ENCODE results near the gene DOCK1. TPM values are rescaled to one million over a fixed set of nuclear protein-coding genes. Genes with fewer than 3 reads are reported as not detected.

Gene DOCK1
- total RNA-seq, 2 experiments from 2014 or later, result 0.05 TPM; not detected in 1

DNA sequence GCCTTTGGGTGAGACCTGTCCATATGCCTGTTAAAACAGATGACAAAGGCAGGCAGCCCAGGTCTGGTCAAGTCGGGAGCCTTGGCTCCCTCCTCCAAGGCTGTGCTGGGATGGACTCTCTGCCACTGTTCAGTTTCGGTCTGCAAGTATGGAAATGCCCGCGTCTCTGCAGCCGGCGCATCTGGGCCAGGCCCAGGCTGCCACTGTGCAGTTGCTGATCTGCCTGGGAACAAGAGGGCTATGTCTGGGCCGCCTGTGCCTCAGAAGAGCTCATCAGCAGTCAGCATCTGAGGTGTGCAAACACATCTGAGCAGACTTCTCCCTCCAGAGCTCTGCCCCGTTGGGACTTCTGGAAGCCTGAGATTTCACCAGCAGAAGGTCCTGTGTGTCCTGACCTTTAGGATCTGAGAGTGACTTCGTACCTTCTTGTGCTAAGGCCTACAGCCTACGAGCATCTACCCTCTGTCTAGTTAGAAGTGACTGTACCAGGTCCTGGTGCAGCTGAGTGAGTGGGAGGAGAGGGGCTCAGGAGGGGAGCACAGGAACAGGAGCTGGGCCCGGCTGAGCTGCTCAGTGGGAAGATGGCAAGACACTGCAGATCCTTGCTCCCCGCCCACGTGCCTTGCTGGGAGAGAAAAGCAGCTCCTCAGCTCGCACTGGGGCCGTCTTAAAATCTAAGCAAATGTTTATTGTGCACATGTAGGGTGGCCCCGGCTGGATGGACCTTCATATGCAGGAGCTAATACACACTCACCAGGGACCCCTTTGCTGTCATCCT is 50.9 kb downstream of the DOCK1 start:
- no peaks in the 10 kb centered on the region for H3K36me3 Mint-ChIP-seq (ENCODE audit: low read depth)
- peaks cover 3% of the 10 kb centered on the region for H3K9me3 Mint-ChIP-seq
- ChIA-PET CTCF (interaction anchor here (0.5 kb wide), 1 partner anchor 1002 kb away, joined by 3 read pairs; no protein-coding TSS in a partner anchor), POLR2A (no interaction called here)
- H3K27ac Mint-ChIP-seq, result no peak overlapping the region
- no peak overlapping the region for H3K4me3 Mint-ChIP-seq
- H3K4me1 Mint-ChIP-seq, result no peaks in the 10 kb centered on the region
- no peaks in the 10 kb centered on the region for H3K27me3 Mint-ChIP-seq
- DNase-seq, result no peak

- CTCF ChIA-PET, result no interaction called here
- H3K27me3 Mint-ChIP-seq, result no peaks in the 10 kb centered on the region
- no peaks in the 10 kb centered on the region for H3K36me3 Mint-ChIP-seq (ENCODE audit: low read depth)
- POLR2A ChIA-PET, result no interaction called here
- DNase-seq, result no peak
- peaks cover 3% of the 10 kb centered on the region for H3K9me3 Mint-ChIP-seq
- H3K4me3 Mint-ChIP-seq, result no peak overlapping the region
- H3K27ac Mint-ChIP-seq, result no peak overlapping the region
- H3K4me1 Mint-ChIP-seq, result no peaks in the 10 kb centered on the region
Measured at GRCh38 chr10:126956712-126957108, 51.5 kb downstream of the DOCK1 start.

GRCh38 chr10:126957111-126957510 is 51.9 kb downstream of the DOCK1 start:
- Mint-ChIP-seq H3K36me3 (ENCODE audit: low read depth) (no peaks in the 10 kb centered on the region), H3K4me3 (no peak overlapping the region), H3K27me3 (no peaks in the 10 kb centered on the region), H3K4me1 (no peaks in the 10 kb centered on the region), H3K9me3 (peaks cover 3% of the 10 kb centered on the region), H3K27ac (no peak overlapping the region)
- no peak for DNase-seq
- CTCF ChIA-PET, result no interaction called here
- POLR2A ChIA-PET, result no interaction called here

GRCh38 chr10:126959431-126959830 is 54.2 kb downstream of the DOCK1 start:
- H3K36me3 Mint-ChIP-seq (ENCODE audit: low read depth), result no peaks in the 10 kb centered on the region

DNA sequence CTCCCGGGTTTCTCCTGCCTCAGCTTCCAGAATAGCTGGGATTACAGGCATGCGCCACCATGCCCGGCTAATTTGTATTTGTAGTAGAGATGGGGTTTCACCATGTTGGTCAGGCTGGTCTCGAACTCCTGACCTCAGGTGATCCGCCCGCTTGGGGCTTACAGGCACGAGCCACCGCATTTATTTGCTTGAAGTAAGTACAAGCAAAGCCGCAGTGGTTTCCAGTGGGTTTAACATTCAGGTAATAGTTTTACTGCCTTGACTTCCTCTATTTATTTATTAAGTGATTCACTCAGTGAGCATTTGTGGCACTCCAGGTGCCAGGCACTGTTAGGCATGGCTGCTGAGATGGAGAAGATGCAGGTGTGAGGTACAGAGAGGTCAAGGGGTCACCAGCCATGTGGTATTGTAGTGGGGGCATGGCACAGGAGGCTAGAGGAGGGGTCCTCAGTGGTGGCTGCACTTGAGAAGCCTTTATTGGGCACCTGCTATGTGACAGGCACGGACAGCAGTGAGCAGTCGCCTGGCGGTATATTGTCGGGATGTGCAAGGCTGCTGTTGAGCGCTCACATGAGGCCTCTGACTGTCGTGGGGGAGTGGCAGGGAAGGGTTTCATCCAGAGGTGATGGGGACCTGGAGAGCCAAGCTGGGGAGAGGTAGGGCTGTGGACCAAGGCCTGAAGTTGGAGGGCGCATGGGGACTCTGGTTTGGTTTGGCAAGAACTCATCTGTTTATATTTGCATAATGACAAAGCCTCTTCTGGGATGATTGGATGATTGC is 54.9 kb downstream of the DOCK1 start:
- Mint-ChIP-seq H3K27me3 (no peaks in the 10 kb centered on the region), H3K9me3 (no peaks in the 10 kb centered on the region), H3K4me3 (no peak overlapping the region), H3K36me3 (ENCODE audit: low read depth) (no peaks in the 10 kb centered on the region), H3K27ac (no peak overlapping the region), H3K4me1 (no peaks in the 10 kb centered on the region)
- ChIA-PET POLR2A (no interaction called here), CTCF (no interaction called here)
- DNase-seq, result no peak

More at GRCh38 chr10:126959431-126959830, 54.2 kb downstream of the DOCK1 start:
- no peak overlapping the region for H3K4me3 Mint-ChIP-seq
- peaks cover 1% of the 10 kb centered on the region for H3K9me3 Mint-ChIP-seq
- DNase-seq, result no peak
- H3K27me3 Mint-ChIP-seq, result no peaks in the 10 kb centered on the region
- ChIA-PET CTCF (no interaction called here), POLR2A (no interaction called here)
- H3K27ac Mint-ChIP-seq, result no peak overlapping the region
- no peaks in the 10 kb centered on the region for H3K4me1 Mint-ChIP-seq

- POLR2A ChIA-PET, result no interaction called here
- DNase-seq, result no peak
- no peak overlapping the region for H3K27ac Mint-ChIP-seq
- no peaks in the 10 kb centered on the region for H3K27me3 Mint-ChIP-seq
- H3K36me3 Mint-ChIP-seq (ENCODE audit: low read depth), result no peaks in the 10 kb centered on the region
- CTCF ChIA-PET, result interaction anchor here (0.7 kb wide), 1 partner anchor 1390 kb away, joined by 3 read pairs; no protein-coding TSS in a partner anchor
- peaks cover 1% of the 10 kb centered on the region for H3K9me3 Mint-ChIP-seq
- no peaks in the 10 kb centered on the region for H3K4me1 Mint-ChIP-seq
- H3K4me3 Mint-ChIP-seq, result no peak overlapping the region
Measured at GRCh38 chr10:126963354-126963753, 58.1 kb downstream of the DOCK1 start.

DNA sequence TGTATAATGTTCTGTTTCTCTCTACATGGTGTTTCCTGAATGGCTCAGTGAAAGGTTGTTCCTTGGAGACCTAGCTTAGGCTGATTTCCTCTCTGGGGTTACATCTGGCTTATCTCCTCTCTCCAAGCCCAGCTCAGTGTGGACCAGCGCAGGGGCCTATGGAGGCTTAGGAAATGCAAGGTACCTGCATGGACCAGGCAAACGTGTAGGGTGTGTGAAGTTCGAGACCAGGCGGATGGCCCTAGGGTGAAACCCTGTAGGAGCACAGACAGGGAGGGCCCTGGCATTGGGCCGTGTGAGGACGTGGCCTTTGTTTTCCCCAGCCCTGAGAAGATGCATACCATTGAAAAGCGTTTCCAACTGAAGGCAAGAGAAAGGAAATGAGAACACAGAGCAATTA is 59.0 kb downstream of the DOCK1 start:
- H3K9me3 Mint-ChIP-seq, result peaks cover 2% of the 10 kb centered on the region
- H3K4me3 Mint-ChIP-seq, result no peak overlapping the region
- CTCF ChIA-PET, result interaction anchor here (0.7 kb wide), 1 partner anchor 1390 kb away, joined by 3 read pairs; no protein-coding TSS in a partner anchor
- H3K4me1 Mint-ChIP-seq, result no peaks in the 10 kb centered on the region
- no peaks in the 10 kb centered on the region for H3K27me3 Mint-ChIP-seq
- no peak for DNase-seq
- H3K27ac Mint-ChIP-seq, result no peak overlapping the region
- H3K36me3 Mint-ChIP-seq (ENCODE audit: low read depth), result no peaks in the 10 kb centered on the region
- POLR2A ChIA-PET, result no interaction called here

DNA sequence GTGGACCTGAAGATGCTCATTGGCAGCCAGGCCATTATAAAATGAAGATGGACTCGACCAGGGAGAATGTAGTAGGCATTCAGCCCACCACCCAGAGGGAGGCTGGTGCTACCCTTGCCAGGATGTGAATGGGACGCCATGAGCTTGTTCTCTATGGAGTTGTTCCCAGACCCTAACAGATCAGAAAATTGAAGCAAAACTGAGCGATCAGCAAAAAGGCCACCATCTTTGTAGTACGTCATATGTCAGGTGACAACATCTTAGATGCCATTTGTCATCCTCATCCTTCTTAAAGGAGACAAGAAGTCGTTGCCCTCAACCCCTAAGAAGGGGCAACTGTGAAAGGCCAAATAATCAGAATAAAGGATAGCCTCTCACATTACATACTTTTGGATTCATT is 61.7 kb downstream of the DOCK1 start:
- no peak overlapping the region for H3K27ac Mint-ChIP-seq
- H3K36me3 Mint-ChIP-seq (ENCODE audit: low read depth), result no peaks in the 10 kb centered on the region
- H3K9me3 Mint-ChIP-seq, result peaks cover 2% of the 10 kb centered on the region
- no peaks in the 10 kb centered on the region for H3K27me3 Mint-ChIP-seq
- no peak overlapping the region for H3K4me3 Mint-ChIP-seq
- DNase-seq, result no peak
- H3K4me1 Mint-ChIP-seq, result no peaks in the 10 kb centered on the region
- ChIA-PET POLR2A (no interaction called here), CTCF (interaction anchor here (0.6 kb wide), 1 partner anchor 1613 kb away, joined by 3 read pairs; no protein-coding TSS in a partner anchor)

DNA sequence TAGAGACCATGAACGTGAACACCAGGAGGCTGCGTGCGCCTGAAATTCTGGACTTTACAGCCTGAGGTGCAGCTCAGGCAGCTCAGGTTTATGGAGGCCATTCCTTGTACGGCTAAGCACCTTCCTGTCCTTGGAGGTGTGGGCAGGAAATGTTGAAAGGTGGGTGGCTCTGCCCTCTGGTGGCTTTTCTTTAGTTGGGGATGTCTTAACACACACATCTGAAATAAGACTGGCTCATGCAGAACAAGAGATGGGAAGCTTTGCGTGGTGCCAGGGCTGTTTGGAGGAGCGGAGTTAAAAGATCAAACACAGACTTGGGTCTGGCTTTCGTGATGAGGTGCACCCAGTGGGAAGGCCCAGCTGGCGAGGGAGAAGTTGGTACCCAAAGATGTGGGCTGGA is 64.1 kb downstream of the DOCK1 start:
- H3K9me3 Mint-ChIP-seq, result peaks cover 2% of the 10 kb centered on the region

GRCh38 chr10:126972635-126973414 is 67.6 kb downstream of the DOCK1 start:
- Mint-ChIP-seq H3K27me3 (no peaks in the 10 kb centered on the region), H3K27ac (no peak overlapping the region), H3K9me3 (peaks cover 2% of the 10 kb centered on the region), H3K4me3 (no peak overlapping the region), H3K36me3 (ENCODE audit: low read depth) (no peaks in the 10 kb centered on the region), H3K4me1 (no peaks in the 10 kb centered on the region)
- ChIA-PET CTCF (no interaction called here), POLR2A (no interaction called here)
- no peak for DNase-seq

More for the DNA sequence above, 64.1 kb downstream of the DOCK1 start:
- Mint-ChIP-seq H3K27me3 (no peaks in the 10 kb centered on the region), H3K4me3 (no peak overlapping the region), H3K27ac (no peak overlapping the region), H3K36me3 (ENCODE audit: low read depth) (no peaks in the 10 kb centered on the region), H3K4me1 (no peaks in the 10 kb centered on the region)
- POLR2A ChIA-PET, result no interaction called here
- DNase-seq, result no peak
- CTCF ChIA-PET, result no interaction called here

DNA sequence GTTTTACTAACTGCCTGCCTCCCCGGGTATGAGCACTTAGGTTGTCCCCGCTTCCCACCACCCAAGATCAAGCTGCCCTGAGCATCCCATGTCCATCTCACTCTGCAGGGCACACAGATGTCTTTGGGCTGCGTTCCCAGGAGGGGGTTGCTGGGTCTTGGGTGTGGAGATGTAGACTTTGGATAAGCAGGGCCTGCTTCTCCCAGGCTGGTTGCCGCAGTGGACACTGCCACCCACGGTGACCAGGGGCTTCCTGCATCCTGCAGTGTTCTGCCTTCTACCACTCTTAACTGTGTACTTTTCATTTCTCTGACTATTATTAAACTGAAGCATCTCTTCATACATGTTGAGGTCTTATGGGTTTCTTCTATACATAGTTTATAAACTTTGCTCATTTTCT is 70.0 kb downstream of the DOCK1 start:
- H3K36me3 Mint-ChIP-seq (ENCODE audit: low read depth), result no peaks in the 10 kb centered on the region
- no peaks in the 10 kb centered on the region for H3K27me3 Mint-ChIP-seq
- H3K9me3 Mint-ChIP-seq, result no peaks in the 10 kb centered on the region
- ChIA-PET CTCF (no interaction called here), POLR2A (no interaction called here)
- DNase-seq, result no peak
- no peaks in the 10 kb centered on the region for H3K4me1 Mint-ChIP-seq
- no peak overlapping the region for H3K27ac Mint-ChIP-seq
- no peak overlapping the region for H3K4me3 Mint-ChIP-seq

- Mint-ChIP-seq H3K27ac (no peak overlapping the region), H3K27me3 (no peaks in the 10 kb centered on the region), H3K4me1 (no peaks in the 10 kb centered on the region), H3K9me3 (no peaks in the 10 kb centered on the region), H3K4me3 (no peak overlapping the region), H3K36me3 (ENCODE audit: low read depth) (no peaks in the 10 kb centered on the region)
- no peak for DNase-seq
- ChIA-PET CTCF (no interaction called here), POLR2A (no interaction called here)
Measured at GRCh38 chr10:126977216-126977615, 72.0 kb downstream of the DOCK1 start.

- no peak for DNase-seq
- POLR2A ChIA-PET, result no interaction called here
- H3K27me3 Mint-ChIP-seq, result no peaks in the 10 kb centered on the region
- CTCF ChIA-PET, result no interaction called here
- H3K27ac Mint-ChIP-seq, result no peak overlapping the region
- no peaks in the 10 kb centered on the region for H3K36me3 Mint-ChIP-seq (ENCODE audit: low read depth)
- H3K4me1 Mint-ChIP-seq, result no peaks in the 10 kb centered on the region
- H3K4me3 Mint-ChIP-seq, result no peak overlapping the region
- H3K9me3 Mint-ChIP-seq, result no peaks in the 10 kb centered on the region
Measured at GRCh38 chr10:126979311-126979710, 74.1 kb downstream of the DOCK1 start.

Measured in activated CD4-positive, alpha-beta T cell treated with anti-CD3 and anti-CD28 coated beads, Interleukin-2, amount 10 ng/mL, durations not matched to agents 7 days and 5 days (primary cell).